Right lobe of liver (tissue), 6 donors: ENCODE results near the gene GP1BB. TPM values are rescaled to one million over a fixed set of nuclear protein-coding genes. Genes with fewer than 3 reads are reported as not detected.

Experiments
- ATAC-seq, 4 donors: fragments of 200-7000 bp; cut with Tn5 transposase; one replicate each; pipeline ENCODE4 v1.9.1; 2020; ENCODE audit warnings: mild to moderate bottlenecking in 4 of 4, moderate library complexity in 4 of 4
- DNase-seq, 3 donors: peaks; one replicate each; pipeline ENCODE4 v3.0.0-alpha.2; 2020
- H3K27ac ChIP-seq, 3 donors: fragments of 200-600 bp; one replicate each; pipeline ENCODE4 v1.8.0; 2022
- H3K27me3 ChIP-seq, 2 donors: fragments of 200-600 bp; one replicate each; pipeline ENCODE4 v1.8.0; 2022
- H3K36me3 ChIP-seq, 4 donors: fragments of 200-600 bp; sonication (generic) in 1 of 4; one replicate each; pipeline versions ENCODE4 v1.5.1 to v1.8.0; 2017 to 2022; ENCODE audit warnings: control low read depth in 1 of 4
- H3K4me1 ChIP-seq, 4 donors: fragments of 200-600 bp; sonication (generic) in 1 of 4; one replicate each; pipeline versions ENCODE4 v1.5.1 to v1.8.0; 2017 to 2022; ENCODE audit warnings: control low read depth in 1 of 4
- H3K4me3 ChIP-seq, 3 donors: fragments of 200-600 bp; one replicate each; pipeline ENCODE4 v1.8.0; 2022
- H3K9me3 ChIP-seq, 4 donors: fragments of 200-600 bp; sonication (generic) in 1 of 4; one replicate each; pipeline versions ENCODE4 v1.5.1 to v1.8.0; 2017 to 2022; ENCODE audit warnings: control low read depth in 1 of 4
- CTCF ChIP-seq, 4 donors: fragments of 200-600 bp in 3 of 4; fragments of 450-650 bp in 1 of 4; IDR thresholded peaks; one replicate each; pipeline versions ENCODE4 v1.5.1 to v1.8.0; 2016 to 2022; ENCODE audit warnings: antibody characterized with exemption in 4 of 4, mild to moderate bottlenecking in 2 of 4
- POLR2A ChIP-seq: fragments of 450-650 bp; IDR thresholded peaks from one replicate; pipeline ENCODE4 v1.6.1; 2017; ENCODE audit warnings: antibody characterized with exemption, mild to moderate bottlenecking
- WGBS: methylation state at CpG from one replicate; pipeline ENCODE4 v1.1.6; 2018; ENCODE audit warnings: low coverage, low lambda C conversion rate; ENCODE audit not compliant: insufficient coverage; ENCODE audit errors: missing lambda C conversion rate; 5-methylcytosine and 5-hydroxymethylcytosine counted together
- intact Hi-C, 2 donors: fragments of 100-400 bp; cut with DNase I; formaldehyde crosslinking; loops; one replicate each; pipeline versions ENCODE4 v1.11.2 to v1.14.1; 2022
- total RNA-seq, 6 experiments: library from RNA; depleted of rRNA in 2 of 6; stranded (reverse); fragments of >200 nt in 2 of 6; fragmentation: NEBNext Ultra II Directional in 3 of 6; extraction: Animal tissue kit (Norgen Biotek cat#: 25700) in 3 of 6; gene quantifications; one replicate each; pipeline versions ENCODE4 v1.1.0 to v1.2.4, GENCODE V29; 2016 to 2023
- donor health status: DM: no; HTN: yes; CAD: no.
- donor health status: DM: no; HTN: no; CAD: no.
- donor health status: DM: no; HTN: no; CAD: no.
- donor health status: DM: no; HTN: yes; CAD: no.
- donor health status: DM: no; HTN: yes; CAD: no.

GP1BB gene
- total RNA-seq, 6 experiments from 2014 or later: 0.15 to 1.3 (median 0.62) TPM; not detected in 1

DNA sequence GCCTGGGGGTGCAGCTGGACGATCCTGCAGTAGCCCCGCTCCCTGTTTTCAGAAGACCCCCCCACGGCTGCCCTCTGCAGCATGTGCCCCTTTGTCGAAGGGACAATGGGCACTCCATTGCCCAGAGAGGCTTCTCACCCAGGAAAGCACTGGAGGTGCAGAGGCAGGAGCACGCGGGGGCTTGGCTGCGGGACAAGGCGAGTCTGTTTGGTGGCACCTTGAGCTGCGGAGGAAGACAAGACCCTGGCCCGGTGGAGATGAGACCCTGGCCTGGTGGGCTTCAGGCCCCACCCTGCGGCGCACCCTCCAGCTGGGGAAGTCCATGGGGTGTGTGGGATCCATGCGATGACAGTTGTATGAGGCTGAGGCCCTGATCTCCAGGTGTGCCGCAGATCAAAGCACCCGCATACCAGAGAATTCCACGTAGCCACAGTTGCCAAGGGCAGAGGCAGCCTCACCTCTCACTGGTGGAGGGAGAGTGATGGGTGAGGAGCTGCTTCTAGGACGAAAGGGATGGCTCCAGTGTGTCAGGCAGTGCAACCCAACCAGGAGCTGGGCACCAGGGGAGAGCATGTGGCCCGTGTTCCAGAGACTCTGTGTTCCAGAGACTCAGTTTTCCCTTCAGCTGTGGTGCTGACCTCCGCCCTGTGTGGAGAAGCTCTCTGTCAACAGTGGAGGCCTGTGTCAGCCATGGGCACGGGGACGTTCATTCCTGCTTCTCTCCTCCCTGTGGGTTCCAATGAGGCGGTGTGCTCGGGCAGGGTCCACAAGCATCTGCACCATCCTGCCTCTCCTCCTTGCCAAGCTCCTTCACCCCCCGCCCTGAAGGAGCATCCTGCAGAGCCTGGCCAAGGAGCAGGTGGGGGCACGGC is 47.2 kb downstream of the GP1BB start:
- H3K4me3 ChIP-seq: no peak overlapping the region
- H3K4me1 ChIP-seq: peaks cover 0 to 15% (median 0%) of the 10 kb centered on the region in 4 donors
- TF ChIP-seq POLR2A (no peak), CTCF (IDR thresholded peaks at IDR 0.05) (no peak)
- WGBS: 19% methylated on average over 3 of the region's 25 CpGs
- no peak for ATAC-seq
- peaks cover 0 to 12% of the 10 kb centered on the region in 2 donors for H3K27me3 ChIP-seq
- H3K9me3 ChIP-seq: no peaks in the 10 kb centered on the region
- no peaks in the 10 kb centered on the region for H3K36me3 ChIP-seq
- DNase-seq: peak in 1 of 3 donors; percentile 44
- intact Hi-C loops: no loop called here
- no peak overlapping the region for H3K27ac ChIP-seq

DNA sequence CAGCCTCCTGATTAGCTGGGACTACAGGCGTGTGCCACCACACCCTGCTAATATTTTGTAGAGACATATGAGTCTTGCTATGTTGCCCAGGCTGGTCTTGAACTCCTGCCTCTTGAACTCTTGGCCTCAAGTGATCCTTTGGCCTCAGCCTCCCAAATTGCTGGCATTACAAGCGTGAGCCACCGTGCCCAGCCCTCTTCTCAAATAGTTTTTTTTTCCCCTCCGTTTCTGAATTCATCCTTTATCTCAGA is 49.0 kb downstream of the GP1BB start:
- DNase-seq (peak in 1 of 3 donors; percentile 1), ATAC-seq (no peak)
- Histone ChIP-seq H3K4me1 (peaks cover 0 to 7% (median 0%) of the 10 kb centered on the region in 4 donors), H3K9me3 (no peaks in the 10 kb centered on the region), H3K4me3 (no peak overlapping the region), H3K27ac (no peak overlapping the region), H3K36me3 (no peaks in the 10 kb centered on the region), H3K27me3 (peaks cover 0 to 9% of the 10 kb centered on the region in 2 donors)
- WGBS: 54% methylated on average over 3 of the region's 4 CpGs
- intact Hi-C loops: no loop called here
- no peak for TF ChIP-seq CTCF (IDR thresholded peaks at IDR 0.05)
- no peak for TF ChIP-seq POLR2A

DNA sequence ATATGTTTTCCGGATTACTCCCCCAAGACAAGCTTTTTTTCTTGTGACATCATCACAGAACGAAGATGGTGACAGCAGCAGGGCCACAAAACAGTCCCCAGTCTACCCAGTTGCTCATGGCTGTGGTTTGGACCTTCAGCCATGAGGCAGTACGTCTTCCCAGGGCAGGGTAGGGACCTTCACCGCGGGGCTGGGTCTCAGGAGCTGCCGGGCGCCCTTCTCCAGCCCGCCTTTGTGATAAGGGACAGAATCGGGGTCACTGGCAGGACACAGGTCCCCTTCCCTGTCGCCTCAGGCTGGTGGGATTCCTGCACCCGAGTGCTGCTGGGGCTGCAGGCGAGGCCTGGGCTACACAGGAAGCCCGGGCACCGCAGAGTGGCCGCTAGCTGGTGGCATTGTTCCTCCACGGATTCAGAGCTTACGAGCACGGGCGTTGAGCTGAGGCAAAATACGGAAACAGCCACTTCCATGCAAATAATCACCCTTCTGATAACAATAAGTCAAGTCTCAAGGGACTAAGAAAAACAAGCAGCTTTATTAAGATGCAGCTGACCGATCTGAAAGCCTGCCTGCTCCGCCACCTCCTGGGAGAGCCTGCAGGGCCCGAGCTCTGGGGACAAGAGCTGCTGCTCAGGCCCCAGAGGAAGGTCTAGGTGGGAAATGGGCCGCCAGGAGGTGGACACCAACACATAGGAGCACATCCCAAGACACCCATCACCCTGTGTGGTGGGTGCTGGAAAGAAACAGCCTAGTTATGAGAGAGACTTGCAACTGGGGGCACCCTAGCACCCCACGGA is 49.5 kb downstream of the GP1BB start:
- Histone ChIP-seq H3K4me1 (peaks cover 0 to 2% (median 0%) of the 10 kb centered on the region in 4 donors), H3K4me3 (no peak overlapping the region), H3K9me3 (no peaks in the 10 kb centered on the region), H3K27me3 (peaks cover 0 to 7% of the 10 kb centered on the region in 2 donors), H3K36me3 (no peaks in the 10 kb centered on the region), H3K27ac (no peak overlapping the region)
- TF ChIP-seq POLR2A (no peak), CTCF (IDR thresholded peaks at IDR 0.05) (no peak)
- 34% methylated on average over 4 of the region's 25 CpGs for WGBS
- intact Hi-C loops: no loop called here
- ATAC-seq (peak; percentile 32 to 59 (median 48)), DNase-seq (peak in 2 of 3 donors; percentile 35 to 53)

DNA sequence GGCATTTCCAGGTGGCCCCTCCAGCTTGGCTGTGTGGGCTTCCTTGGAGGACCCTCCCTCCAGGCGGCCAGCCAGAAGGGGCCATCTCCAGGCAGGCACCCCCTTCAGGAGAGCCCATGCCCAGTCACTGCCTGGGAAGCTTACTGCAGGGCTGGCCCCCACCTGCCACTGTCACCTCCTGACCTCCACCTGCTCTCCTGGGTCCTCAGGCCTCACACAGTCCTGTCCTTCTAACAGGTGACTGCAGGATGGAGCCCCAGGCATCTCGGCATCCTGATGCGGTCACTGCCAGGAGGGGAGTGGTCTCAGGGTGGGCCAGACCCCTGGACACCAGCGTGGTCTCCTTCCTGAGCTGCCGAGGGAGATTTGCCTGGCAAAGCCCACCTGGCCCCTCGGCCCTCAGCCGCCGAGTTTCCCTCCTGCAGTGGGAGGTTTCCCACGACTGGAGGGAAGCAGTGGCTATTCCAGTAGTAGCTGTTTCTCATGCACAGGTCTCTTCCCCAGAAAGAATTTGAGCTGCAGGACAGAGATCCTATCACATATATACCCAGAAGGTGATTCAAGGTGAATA is 50.2 kb downstream of the GP1BB start:
- H3K4me1 ChIP-seq: no peaks in the 10 kb centered on the region
- WGBS: 0% methylated on average over 1 of the region's 9 CpGs
- H3K9me3 ChIP-seq: no peaks in the 10 kb centered on the region
- H3K36me3 ChIP-seq: no peaks in the 10 kb centered on the region
- no peak for TF ChIP-seq POLR2A
- TF ChIP-seq CTCF (IDR thresholded peaks at IDR 0.05): no peak
- peak in 1 of 4 donors; percentile 6 for ATAC-seq
- intact Hi-C loops: no loop called here
- H3K27ac ChIP-seq: no peak overlapping the region
- H3K4me3 ChIP-seq: no peak overlapping the region
- H3K27me3 ChIP-seq: no peaks in the 10 kb centered on the region
- peak in 2 of 3 donors; percentile 15 to 47 for DNase-seq

Other genes with a start within 250 kb of the GP1BB start
- gene UFD1, start 244.3 kb upstream of the GP1BB start, total RNA-seq: 10 to 100 TPM; 26.8 to 43.7 (median 32.1) TPM
- 1 to 10 TPM in 2 of 6 experiments, under 1 TPM in 3, not detected in 1; 0.39 to 4.2 (median 0.56) TPM for gene CDC45, start 243.6 kb upstream of the GP1BB start, total RNA-seq
- gene CLDN5, start 199.1 kb upstream of the GP1BB start, total RNA-seq: 10 to 100 TPM in 2 of 6 experiments, 1 to 10 TPM in 4; 4.4 to 12.1 (median 5.7) TPM
- 1 to 10 TPM; 1.3 to 3.7 (median 2.1) TPM for gene SEPTIN5, start 9.0 kb upstream of the GP1BB start, total RNA-seq
- gene TBX1, start 37.2 kb downstream of the GP1BB start, total RNA-seq: under 1 TPM in 4 of 6 experiments, not detected in 2; 0.24 to 0.37 (median 0.30) TPM
- gene GNB1L, start 131.3 kb downstream of the GP1BB start, total RNA-seq: 1 to 10 TPM; 1.4 to 3.2 (median 2.7) TPM
- 1 to 10 TPM; 6.4 to 9.1 (median 6.6) TPM for gene RTL10, start 131.3 kb downstream of the GP1BB start, total RNA-seq
- 100 to 1,000 TPM; 144 to 270 (median 200) TPM for gene COMT, start 218.2 kb downstream of the GP1BB start, total RNA-seq
- gene TXNRD2, start 218.3 kb downstream of the GP1BB start, total RNA-seq: 10 to 100 TPM; 35.9 to 47.8 (median 44.3) TPM